ENCODE measurements around the gene ZBTB24.

Gene ZBTB24

DNA sequence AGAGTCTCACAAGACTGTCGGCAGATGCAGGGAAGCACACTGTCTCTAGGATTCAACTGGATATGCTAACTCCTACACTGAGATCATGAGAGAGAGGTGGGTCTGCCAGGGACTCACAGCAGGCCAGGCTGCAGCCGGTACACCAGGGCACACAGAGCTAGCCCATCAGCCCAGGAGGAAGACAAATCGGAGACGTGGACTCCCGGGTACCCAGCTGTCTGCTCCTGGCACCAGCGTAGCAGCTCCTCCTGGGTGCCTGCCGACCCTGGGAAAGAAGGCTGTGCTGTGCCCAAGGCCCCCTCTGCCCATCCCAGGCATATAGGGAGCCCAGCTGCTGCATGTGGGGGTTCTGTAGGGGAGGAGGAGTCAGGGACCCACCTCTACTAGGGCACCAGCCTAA, 34.4 kb downstream of the ZBTB24 start:
- 93% methylated on average over 7 of the region's 7 CpGs for WGBS
- H3K27ac ChIP-seq (ENCODE audit: low read depth, low read length) = no peak overlapping the region
- H3K9ac ChIP-seq (ENCODE audit: low read depth, low read length) = no peak overlapping the region
- no peaks in the 10 kb centered on the region for H3K9me3 ChIP-seq (ENCODE audit: insufficient read depth, low read depth, low read length)
- H3K36me3 ChIP-seq (ENCODE audit: insufficient read depth, low read length) = peaks cover 69% of the 10 kb centered on the region
- H3K27me3 ChIP-seq (ENCODE audit: insufficient read depth, low read length) = no peaks in the 10 kb centered on the region
- no peak overlapping the region for H3K4me3 ChIP-seq (ENCODE audit: low read length)
- no peaks in the 10 kb centered on the region for H3K4me1 ChIP-seq (ENCODE audit: insufficient read depth, low read length)

DNA sequence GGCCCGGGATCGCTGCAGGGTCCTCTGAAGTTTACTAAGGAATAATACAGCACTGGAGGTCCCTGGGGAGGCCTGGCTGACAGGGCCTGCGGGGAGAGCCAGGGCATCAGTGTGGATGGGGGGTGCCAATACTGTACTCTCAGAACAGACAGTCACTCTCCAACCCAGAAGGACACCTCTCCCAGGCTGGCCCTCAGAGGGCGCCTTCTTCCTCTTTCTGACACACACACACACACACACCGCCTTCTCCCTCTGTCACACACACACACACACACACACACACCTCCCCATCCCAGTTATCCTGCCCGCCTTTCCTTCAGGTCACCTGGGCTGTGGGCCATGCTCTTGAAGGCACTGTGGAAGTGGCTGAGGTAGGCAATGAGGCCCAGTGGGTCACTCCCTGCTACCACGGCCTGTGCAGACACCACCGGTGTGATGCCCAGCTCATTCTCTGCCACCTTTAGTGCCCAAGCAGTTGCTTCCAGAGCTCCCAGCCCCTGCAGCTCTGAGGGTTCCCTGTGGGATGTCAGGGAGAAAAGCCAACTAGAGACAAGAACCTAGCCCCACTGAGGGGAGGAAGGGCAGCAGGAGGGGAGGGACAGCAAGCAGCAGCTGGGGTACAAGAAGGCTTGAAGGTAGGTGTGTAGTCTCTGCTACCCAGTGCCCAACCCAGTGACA, 35.0 kb downstream of the ZBTB24 start:
- Histone ChIP-seq H3K27ac (ENCODE audit: low read depth, low read length) (no peak overlapping the region), H3K9me3 (ENCODE audit: insufficient read depth, low read depth, low read length) (no peaks in the 10 kb centered on the region), H3K27me3 (ENCODE audit: insufficient read depth, low read length) (no peaks in the 10 kb centered on the region), H3K36me3 (ENCODE audit: insufficient read depth, low read length) (peaks cover 69% of the 10 kb centered on the region), H3K9ac (ENCODE audit: low read depth, low read length) (no peak overlapping the region), H3K4me1 (ENCODE audit: insufficient read depth, low read length) (no peaks in the 10 kb centered on the region), H3K4me3 (ENCODE audit: low read length) (no peak overlapping the region)
- 91% methylated on average over 8 of the region's 8 CpGs for WGBS

DNA sequence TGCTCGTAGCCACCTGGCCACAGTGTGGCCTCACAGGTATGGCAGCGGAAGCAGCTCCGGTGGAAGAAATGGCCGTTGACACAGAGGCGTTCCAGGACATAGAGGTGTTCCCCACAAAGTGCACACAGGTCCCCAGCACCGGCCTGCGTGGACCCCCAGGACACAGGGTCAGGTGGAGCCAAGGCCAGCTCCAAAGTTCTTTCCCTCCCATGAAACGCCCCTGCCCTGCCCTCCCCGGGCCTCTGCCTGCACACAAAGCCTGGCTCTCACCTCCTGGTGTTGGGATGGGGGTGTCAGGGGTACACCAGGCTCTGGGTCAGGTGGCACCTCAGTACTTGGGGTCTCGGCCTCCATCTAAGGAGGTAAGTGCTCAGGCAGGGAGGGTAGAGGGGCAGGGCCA, 35.9 kb downstream of the ZBTB24 start:
- no peak overlapping the region for H3K27ac ChIP-seq (ENCODE audit: low read depth, low read length)
- no peaks in the 10 kb centered on the region for H3K9me3 ChIP-seq (ENCODE audit: insufficient read depth, low read depth, low read length)
- no peak overlapping the region for H3K4me3 ChIP-seq (ENCODE audit: low read length)
- no peak overlapping the region for H3K9ac ChIP-seq (ENCODE audit: low read depth, low read length)
- no peaks in the 10 kb centered on the region for H3K4me1 ChIP-seq (ENCODE audit: insufficient read depth, low read length)
- H3K36me3 ChIP-seq (ENCODE audit: insufficient read depth, low read length) = peaks cover 71% of the 10 kb centered on the region
- H3K27me3 ChIP-seq (ENCODE audit: insufficient read depth, low read length) = no peaks in the 10 kb centered on the region
- WGBS = 95% methylated on average over 10 of the region's 10 CpGs

DNA sequence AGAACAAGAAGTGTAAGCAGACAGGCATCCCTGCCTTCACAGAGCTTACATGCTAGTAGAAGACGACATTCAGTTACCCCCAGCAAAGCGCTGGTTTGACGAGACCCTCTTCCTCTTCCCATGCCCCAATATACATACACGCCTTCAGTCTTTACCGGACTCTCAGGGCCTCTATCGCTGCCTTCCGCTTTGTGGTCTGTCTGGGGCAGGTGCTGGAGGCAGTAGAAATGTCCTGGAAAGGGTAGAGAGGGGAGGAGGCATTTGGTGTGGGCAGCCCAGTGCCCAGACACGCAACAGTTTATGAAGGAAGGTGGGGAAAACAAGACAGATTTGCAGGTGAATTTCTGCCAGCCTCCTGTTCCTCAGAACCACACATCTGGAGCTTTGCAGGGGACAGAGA, 36.5 kb downstream of the ZBTB24 start:
- Histone ChIP-seq H3K9me3 (ENCODE audit: insufficient read depth, low read depth, low read length) (no peaks in the 10 kb centered on the region), H3K36me3 (ENCODE audit: insufficient read depth, low read length) (peaks cover 66% of the 10 kb centered on the region), H3K4me3 (ENCODE audit: low read length) (no peak overlapping the region), H3K9ac (ENCODE audit: low read depth, low read length) (no peak overlapping the region), H3K4me1 (ENCODE audit: insufficient read depth, low read length) (peaks cover 3% of the 10 kb centered on the region; the same call in 1 of the 2 replicates), H3K27ac (ENCODE audit: low read depth, low read length) (no peak overlapping the region), H3K27me3 (ENCODE audit: insufficient read depth, low read length) (no peaks in the 10 kb centered on the region)
- WGBS = 95% methylated on average over 8 of the region's 8 CpGs

DNA sequence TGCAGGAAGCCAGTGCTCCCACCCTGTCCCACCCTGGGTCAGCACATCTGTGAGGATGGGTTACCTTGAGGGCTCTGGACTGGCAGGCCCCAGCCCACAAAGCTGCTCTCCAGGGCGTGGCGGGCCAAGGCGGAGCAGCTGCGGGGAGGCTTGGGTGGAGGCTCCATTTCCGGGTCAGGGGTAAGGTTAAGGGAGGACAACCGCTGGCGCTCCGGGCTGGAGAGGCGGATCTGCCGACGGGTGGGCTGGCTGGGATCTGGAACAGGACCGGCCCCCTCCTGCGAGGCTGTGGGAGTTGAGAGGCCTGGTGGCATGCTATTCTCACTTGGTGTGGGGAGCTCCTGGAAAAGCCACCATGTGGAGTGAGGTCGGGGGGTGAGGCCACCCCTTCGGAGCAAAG, 36.9 kb downstream of the ZBTB24 start:
- Histone ChIP-seq H3K27ac (ENCODE audit: low read depth, low read length) (no peak overlapping the region), H3K4me1 (ENCODE audit: insufficient read depth, low read length) (peaks cover 5% of the 10 kb centered on the region; the same call in 1 of the 2 replicates), H3K36me3 (ENCODE audit: insufficient read depth, low read length) (peaks cover 62% of the 10 kb centered on the region), H3K9me3 (ENCODE audit: insufficient read depth, low read depth, low read length) (no peaks in the 10 kb centered on the region), H3K27me3 (ENCODE audit: insufficient read depth, low read length) (no peaks in the 10 kb centered on the region), H3K9ac (ENCODE audit: low read depth, low read length) (no peak overlapping the region), H3K4me3 (ENCODE audit: low read length) (no peak overlapping the region)
- WGBS = 93% methylated on average over 13 of the region's 15 CpGs

DNA sequence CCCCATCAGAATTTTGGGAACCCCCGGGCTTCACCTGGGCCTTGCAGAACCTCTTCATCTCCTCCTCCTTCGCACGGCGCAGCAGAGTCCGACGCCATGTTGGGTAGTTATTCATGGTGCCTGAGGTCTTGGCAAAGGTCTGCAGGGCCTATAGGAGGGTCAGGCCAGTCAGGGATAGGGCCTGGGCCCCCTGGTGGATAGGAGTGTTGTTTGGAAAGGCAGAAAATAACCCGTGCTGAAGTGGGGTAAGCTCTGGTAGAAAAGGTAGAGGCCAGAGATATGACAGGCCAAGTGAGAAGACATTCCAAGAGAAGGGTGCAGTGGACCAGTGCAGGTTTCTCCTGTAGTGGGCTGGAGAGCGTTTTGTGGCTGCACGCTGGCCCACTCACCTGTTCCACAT, 37.6 kb downstream of the ZBTB24 start:
- whole genome bisulfite sequencing = 92% methylated on average over 9 of the region's 9 CpGs
- Histone ChIP-seq H3K4me1 (ENCODE audit: insufficient read depth, low read length) (peaks cover 5% of the 10 kb centered on the region; the same call in 1 of the 2 replicates), H3K27ac (ENCODE audit: low read depth, low read length) (no peak overlapping the region), H3K36me3 (ENCODE audit: insufficient read depth, low read length) (peaks cover 59% of the 10 kb centered on the region), H3K27me3 (ENCODE audit: insufficient read depth, low read length) (no peaks in the 10 kb centered on the region), H3K9me3 (ENCODE audit: insufficient read depth, low read depth, low read length) (no peaks in the 10 kb centered on the region), H3K9ac (ENCODE audit: low read depth, low read length) (no peak overlapping the region), H3K4me3 (ENCODE audit: low read length) (no peak overlapping the region)

DNA sequence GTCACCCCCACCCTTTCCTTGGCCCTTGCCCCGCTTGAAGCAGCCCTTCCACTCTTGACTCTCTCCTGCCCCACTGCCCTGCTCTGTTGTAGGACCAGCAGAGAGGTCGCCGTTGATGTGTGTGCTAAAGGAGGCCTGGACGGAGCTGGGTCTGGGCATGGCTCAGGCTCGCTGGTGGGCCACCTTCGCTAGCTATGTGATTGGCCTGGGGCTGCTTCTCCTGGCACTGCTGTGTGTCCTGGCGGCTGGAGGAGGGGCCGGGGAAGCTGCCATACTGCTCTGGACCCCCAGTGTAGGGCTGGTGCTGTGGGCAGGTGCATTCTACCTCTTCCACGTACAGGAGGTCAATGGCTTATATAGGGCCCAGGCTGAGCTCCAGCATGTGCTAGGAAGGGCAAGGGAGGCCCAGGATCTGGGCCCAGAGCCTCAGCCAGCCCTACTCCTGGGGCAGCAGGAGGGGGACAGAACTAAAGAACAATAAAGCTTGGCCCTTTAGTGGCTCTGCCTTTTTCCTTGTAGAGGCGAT, 39.5 kb downstream of the ZBTB24 start:
- no peak overlapping the region for H3K9ac ChIP-seq (ENCODE audit: low read depth, low read length)
- H3K4me3 ChIP-seq (ENCODE audit: low read length) = no peak overlapping the region
- peaks cover 9% of the 10 kb centered on the region; the same call in 1 of the 2 replicates for H3K4me1 ChIP-seq (ENCODE audit: insufficient read depth, low read length)
- H3K9me3 ChIP-seq (ENCODE audit: insufficient read depth, low read depth, low read length) = no peaks in the 10 kb centered on the region
- peaks cover 13% of the 10 kb centered on the region; the same call in 1 of the 2 replicates for H3K27me3 ChIP-seq (ENCODE audit: insufficient read depth, low read length)
- no peak overlapping the region for H3K27ac ChIP-seq (ENCODE audit: low read depth, low read length)
- 90% methylated on average over 10 of the region's 10 CpGs for WGBS
- H3K36me3 ChIP-seq (ENCODE audit: insufficient read depth, low read length) = peaks cover 53% of the 10 kb centered on the region

DNA sequence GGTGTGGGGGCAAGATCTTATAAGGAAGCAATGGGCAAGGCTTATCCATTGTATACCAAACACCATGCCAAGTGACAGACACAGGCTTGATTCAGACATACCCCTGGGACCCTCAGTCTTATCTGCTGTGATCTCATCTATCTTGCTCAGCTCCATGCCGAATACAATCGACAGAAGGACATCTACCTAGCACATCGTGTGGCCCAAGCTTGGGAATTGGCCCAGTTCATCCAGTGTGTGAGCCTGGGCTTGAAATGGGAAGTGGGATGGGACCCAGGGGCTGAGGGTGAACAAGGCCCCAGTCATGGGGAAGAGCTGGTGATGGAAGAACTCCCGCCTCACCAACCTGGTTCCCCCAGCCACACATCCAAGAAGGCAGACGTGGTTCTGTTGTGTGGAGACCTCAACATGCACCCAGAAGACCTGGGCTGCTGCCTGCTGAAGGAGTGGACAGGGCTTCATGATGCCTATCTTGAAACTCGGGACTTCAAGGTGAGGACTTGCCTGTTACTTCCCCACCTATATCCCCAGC, 40.6 kb downstream of the ZBTB24 start:
- Histone ChIP-seq H3K4me1 (ENCODE audit: insufficient read depth, low read length) (peaks cover 9% of the 10 kb centered on the region; the same call in 1 of the 2 replicates), H3K9ac (ENCODE audit: low read depth, low read length) (no peak overlapping the region), H3K4me3 (ENCODE audit: low read length) (no peak overlapping the region), H3K9me3 (ENCODE audit: insufficient read depth, low read depth, low read length) (no peaks in the 10 kb centered on the region), H3K27me3 (ENCODE audit: insufficient read depth, low read length) (peaks cover 13% of the 10 kb centered on the region; the same call in 1 of the 2 replicates), H3K27ac (ENCODE audit: low read depth, low read length) (no peak overlapping the region), H3K36me3 (ENCODE audit: insufficient read depth, low read length) (peaks cover 50% of the 10 kb centered on the region)
- WGBS = 93% methylated on average over 6 of the region's 6 CpGs

DNA sequence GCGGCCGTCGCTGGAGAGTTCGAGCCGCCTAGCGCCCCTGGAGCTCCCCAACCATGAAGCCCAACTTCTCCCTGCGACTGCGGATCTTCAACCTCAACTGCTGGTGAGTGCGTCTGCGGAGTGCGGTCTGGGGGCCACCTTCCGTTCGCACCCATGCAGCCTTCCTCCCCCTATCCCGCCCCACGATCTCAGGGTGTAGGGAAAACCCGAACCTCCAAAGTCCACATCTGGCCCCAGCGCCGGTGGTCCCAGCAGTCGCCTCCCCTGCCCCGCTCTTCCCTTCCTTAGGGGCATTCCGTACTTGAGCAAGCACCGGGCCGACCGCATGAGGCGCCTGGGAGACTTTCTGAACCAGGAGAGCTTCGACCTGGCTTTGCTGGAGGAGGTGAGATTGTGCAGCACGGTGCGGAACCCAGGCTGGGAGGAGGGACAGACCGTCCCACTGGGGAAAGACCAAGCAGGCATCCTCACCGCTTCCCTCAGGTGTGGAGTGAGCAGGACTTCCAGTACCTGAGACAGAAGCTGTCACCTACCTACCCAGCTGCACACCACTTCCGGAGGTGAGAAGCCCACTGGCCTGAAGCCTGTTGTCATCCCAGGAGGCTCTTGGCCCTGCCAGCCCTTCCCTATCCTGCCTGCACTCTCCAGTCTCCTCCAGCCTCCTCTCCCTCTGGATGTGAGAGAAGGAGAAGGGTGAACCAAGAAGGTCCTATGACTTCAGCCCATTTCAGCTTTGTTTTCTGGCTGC, 41.8 kb downstream of the ZBTB24 start:
- no peaks in the 10 kb centered on the region for H3K9me3 ChIP-seq (ENCODE audit: insufficient read depth, low read depth, low read length)
- H3K4me1 ChIP-seq (ENCODE audit: insufficient read depth, low read length) = peaks cover 9% of the 10 kb centered on the region; the same call in 1 of the 2 replicates
- H3K4me3 ChIP-seq (ENCODE audit: low read length) = peak overlapping the region; percentile 81
- peak overlapping the region; percentile 71 for H3K27ac ChIP-seq (ENCODE audit: low read depth, low read length)
- 2% methylated on average over 31 of the region's 31 CpGs for WGBS
- H3K9ac ChIP-seq (ENCODE audit: low read depth, low read length) = peak overlapping the region; percentile 76
- H3K27me3 ChIP-seq (ENCODE audit: insufficient read depth, low read length) = peaks cover 13% of the 10 kb centered on the region; the same call in 1 of the 2 replicates
- H3K36me3 ChIP-seq (ENCODE audit: insufficient read depth, low read length) = peaks cover 42% of the 10 kb centered on the region

DNA sequence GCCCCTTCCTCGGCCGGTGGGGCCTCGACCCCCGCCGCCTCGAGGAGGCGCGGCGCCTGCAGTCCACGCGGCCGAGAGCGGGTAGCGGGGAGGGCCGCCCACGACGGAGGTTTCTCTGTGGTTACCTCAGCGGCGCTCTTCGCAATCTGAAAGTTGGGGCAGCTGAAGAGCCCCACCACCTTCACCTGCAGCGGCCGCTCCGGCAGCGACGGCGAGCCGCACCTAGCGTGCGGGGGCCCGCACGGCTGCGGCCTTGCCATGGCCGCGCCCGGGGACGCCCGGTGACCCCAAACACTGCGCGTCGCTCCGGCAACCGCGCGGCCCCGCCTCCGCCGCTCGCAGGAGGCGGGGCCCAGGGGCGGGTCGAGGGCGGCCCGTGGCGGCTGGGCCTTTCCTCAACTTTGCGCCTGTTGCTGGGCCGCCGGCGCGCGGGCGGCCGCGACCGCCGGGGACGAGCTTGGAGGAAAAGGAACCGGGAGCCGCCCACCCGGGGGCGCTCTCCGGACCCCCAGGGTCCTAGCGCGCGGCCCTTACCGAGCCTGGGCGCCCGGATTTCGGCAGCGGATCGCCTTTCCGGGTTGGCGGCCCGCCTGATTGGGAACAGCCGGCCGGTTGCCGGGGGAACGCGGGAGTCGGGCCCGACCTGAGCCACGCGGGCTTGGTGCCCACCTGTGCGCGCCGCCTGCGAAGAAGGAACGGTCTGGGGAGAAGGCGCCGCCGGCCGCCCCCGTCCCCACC, 42.5 kb downstream of the ZBTB24 start, which contains the start of the genes PPIL6 and SMPD2:
Gene PPIL6 (minus strand): TSS at position 298 of the 738 bp plus-strand sequence. CDS start 38 bp downstream, at position 260.
Gene SMPD2 (plus strand): TSS at position 394 of the 738 bp plus-strand sequence. CDS start 398 bp downstream, outside the sequence.
- peak within 1 kb of the TSS; percentile 71 for H3K27ac ChIP-seq (ENCODE audit: low read depth, low read length)
- WGBS = under 1% methylated on average over 102 of the region's 102 CpGs
- H3K36me3 ChIP-seq (ENCODE audit: insufficient read depth, low read length) = peaks cover 34% of the 10 kb centered on the region
- H3K9me3 ChIP-seq (ENCODE audit: insufficient read depth, low read depth, low read length) = no peaks in the 10 kb centered on the region
- peaks cover 9% of the 10 kb centered on the region; the same call in 1 of the 2 replicates for H3K4me1 ChIP-seq (ENCODE audit: insufficient read depth, low read length)
- peaks cover 13% of the 10 kb centered on the region; the same call in 1 of the 2 replicates for H3K27me3 ChIP-seq (ENCODE audit: insufficient read depth, low read length)
- peak within 1 kb of the TSS; percentile 81 for H3K4me3 ChIP-seq (ENCODE audit: low read length)
- H3K9ac ChIP-seq (ENCODE audit: low read depth, low read length) = peak within 1 kb of the TSS; percentile 76
